Keratinocyte (primary cell): Measurements from ENCODE around the gene RAP1GAP. TPM values are rescaled to one million over a fixed set of nuclear protein-coding genes. Genes with fewer than 3 reads are reported as not detected.
A peak's percentile ranks its signal among the peaks of the same experiment; 100 is the strongest.

ENCODE experiments used
- DNase-seq: peaks from one replicate; pipeline ENCODE4 v3.0.0-alpha.2; 2011; ENCODE audit warnings: low read depth, missing footprints, low spot score
- FAIRE-seq: peaks from 2 replicates; lab custom pipeline; 2011; peaks lifted over from hg19 to GRCh38; lab: Jason Lieb, UNC
- H2AFZ ChIP-seq: 2 replicates; pipeline ENCODE4 v1.6.0; 2012; ENCODE audit warnings: low read length, control low read depth, inconsistent platforms; ENCODE audit not compliant: control insufficient read depth
- H3K27ac ChIP-seq: 2 replicates; pipeline ENCODE4 v1.5.1; 2011; ENCODE audit warnings: low read length; ENCODE audit not compliant: control insufficient read depth, insufficient read depth
- H3K27me3 ChIP-seq: 3 replicates; pipeline ENCODE4 v1.6.0; 2011; ENCODE audit warnings: low read length; ENCODE audit not compliant: control insufficient read depth, insufficient read depth; ENCODE audit errors: extremely low read depth
- H3K36me3 ChIP-seq, 2 experiments: 2 replicates in 1 of 2; 3 replicates in 1 of 2; pipeline ENCODE4 v1.5.1; 2011; ENCODE audit warnings: low read length in 2 of 2, mild to moderate bottlenecking in 1 of 2; ENCODE audit not compliant: control insufficient read depth in 2 of 2, insufficient read depth in 2 of 2; ENCODE audit errors: extremely low read depth in 1 of 2
- H3K4me1 ChIP-seq: 3 replicates; pipeline ENCODE4 v1.5.1; 2011; ENCODE audit warnings: low read length; ENCODE audit not compliant: control insufficient read depth, insufficient read depth; ENCODE audit errors: extremely low read depth
- H3K4me2 ChIP-seq: 3 replicates; pipeline ENCODE4 v1.6.0; 2011; ENCODE audit warnings: low read depth, low read length; ENCODE audit not compliant: control insufficient read depth, insufficient read depth; ENCODE audit errors: extremely low read depth
- H3K4me3 ChIP-seq, 3 experiments: fragments of 200-600 bp in 1 of 3; sonication (generic) in 1 of 3; 2 replicates in 2 of 3; 3 replicates in 1 of 3; pipeline ENCODE4 v1.5.1; 2011 to 2016; ENCODE audit warnings: low read length in 3 of 3, mild to moderate bottlenecking in 3 of 3, control low read depth in 2 of 3, inconsistent platforms in 1 of 3, low read depth in 1 of 3, mixed read lengths in 1 of 3, mixed run types in 1 of 3, moderate library complexity in 1 of 3; ENCODE audit not compliant: control insufficient read depth in 2 of 3, insufficient read depth in 2 of 3; ENCODE audit errors: extremely low read depth in 1 of 3
- H3K79me2 ChIP-seq: 2 replicates; pipeline ENCODE4 v1.6.0; 2012; ENCODE audit warnings: low read length; ENCODE audit not compliant: control insufficient read depth, insufficient read depth
- H3K9ac ChIP-seq: 3 replicates; pipeline ENCODE4 v1.6.0; 2011; ENCODE audit warnings: low read length; ENCODE audit not compliant: control insufficient read depth, insufficient read depth; ENCODE audit errors: extremely low read depth
- H3K9me1 ChIP-seq: 3 replicates; pipeline ENCODE4 v1.6.0; 2011; ENCODE audit warnings: low read length; ENCODE audit not compliant: control insufficient read depth, insufficient read depth; ENCODE audit errors: extremely low read depth
- H3K9me3 ChIP-seq: 2 replicates; pipeline ENCODE4 v1.5.1; 2012; ENCODE audit warnings: low read depth, low read length; ENCODE audit not compliant: control insufficient read depth
- H4K20me1 ChIP-seq: 3 replicates; pipeline ENCODE4 v1.6.0; 2011; ENCODE audit warnings: low read length; ENCODE audit not compliant: control insufficient read depth, insufficient read depth; ENCODE audit errors: extremely low read depth
- EZH2 ChIP-seq: IDR thresholded peaks from one replicate; pipeline ENCODE4 v1.6.1; 2012; ENCODE audit warnings: inconsistent platforms, mild to moderate bottlenecking, low read length, moderate library complexity
- dilution Hi-C: fragments of 300-500 bp; cut with MboI; formaldehyde crosslinking; loops from one replicate; pipeline ENCODE4 v1.7.0; 2020; ENCODE audit warnings: low sequenced_read_pairs; ENCODE audit not compliant: extremely low pct_ligation_motif_present
- polyA plus RNA-seq, 5 experiments: library from polyadenylated mRNA; depleted of rRNA in 3 of 5; stranded (reverse) in 3 of 5; stranded (forward) in 1 of 5; unstranded in 1 of 5; fragments of >200 nt; gene quantifications; 1 replicate in 1 of 5; 2 replicates in 3 of 5; 3 replicates in 1 of 5; pipeline versions ENCODE4 v1.2.1 to v1.2.3, GENCODE V29; 2011 to 2012; ENCODE audit warnings: missing spikeins in 2 of 5, low read depth in 1 of 5, low replicate concordance in 1 of 5
- TF ChIP-seq, protein P1 (sequence below), 3 experiments: IDR thresholded peaks in 1 of 3; conservative IDR thresholded peaks in 1 of 3; optimal IDR thresholded peaks in 1 of 3; 2 replicates in 2 of 3; 3 replicates in 1 of 3; pipeline versions ENCODE3 to v1.5.1; 2011; ENCODE audit warnings: low read length in 3 of 3, mild to moderate bottlenecking in 3 of 3, moderate library complexity in 2 of 3, control low read depth in 1 of 3, inconsistent platforms in 1 of 3; ENCODE audit not compliant: insufficient read depth in 2 of 3; ENCODE audit errors: extremely low read depth in 1 of 3

Gene RAP1GAP
- polyA plus RNA-seq, 1 donor (not counting 4 experiments of a cell fraction or from before 2014, with no cell fraction given): 1.1 TPM

DNA sequence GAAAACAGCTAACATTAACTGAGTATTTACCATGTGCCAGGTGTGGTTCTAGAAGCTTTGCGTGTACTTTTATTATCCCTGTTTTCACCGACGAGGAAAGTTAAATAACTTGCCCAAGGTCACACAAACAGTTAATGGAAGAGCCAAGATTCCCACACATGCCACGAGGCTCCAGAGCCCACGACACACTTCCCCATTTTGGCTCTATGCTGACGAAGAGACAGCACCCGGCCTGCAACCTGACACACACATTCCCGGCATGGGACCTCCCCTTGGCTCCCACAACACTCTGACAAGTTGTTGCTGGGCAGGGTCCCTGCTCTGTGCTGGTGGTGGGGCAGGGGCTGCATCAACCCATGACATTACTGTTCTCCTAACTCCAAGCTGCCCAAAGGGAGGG lies 52.8 kb downstream of the RAP1GAP start:
- H3K4me1 ChIP-seq: peaks cover 12% of the 10 kb centered on the region
- H3K36me3 ChIP-seq: no peaks in the 10 kb centered on the region
- DNase-seq (no peak), FAIRE-seq (no peak)
- no peaks in the 10 kb centered on the region for H3K9me3 ChIP-seq
- no peak overlapping the region for H3K27ac ChIP-seq
- dilution Hi-C loops: no loop called here
- H3K27me3 ChIP-seq: peaks cover 30% of the 10 kb centered on the region
- no peak overlapping the region for H3K9ac ChIP-seq
- H3K9me1 ChIP-seq: peaks cover 2% of the 10 kb centered on the region
- H3K79me2 ChIP-seq: no peaks in the 10 kb centered on the region
- H3K4me3 ChIP-seq: no peak overlapping the region
- H2AFZ ChIP-seq: no peak overlapping the region
- H3K4me2 ChIP-seq: no peak overlapping the region
- H4K20me1 ChIP-seq: no peaks in the 10 kb centered on the region
- TF ChIP-seq, protein P1, sequence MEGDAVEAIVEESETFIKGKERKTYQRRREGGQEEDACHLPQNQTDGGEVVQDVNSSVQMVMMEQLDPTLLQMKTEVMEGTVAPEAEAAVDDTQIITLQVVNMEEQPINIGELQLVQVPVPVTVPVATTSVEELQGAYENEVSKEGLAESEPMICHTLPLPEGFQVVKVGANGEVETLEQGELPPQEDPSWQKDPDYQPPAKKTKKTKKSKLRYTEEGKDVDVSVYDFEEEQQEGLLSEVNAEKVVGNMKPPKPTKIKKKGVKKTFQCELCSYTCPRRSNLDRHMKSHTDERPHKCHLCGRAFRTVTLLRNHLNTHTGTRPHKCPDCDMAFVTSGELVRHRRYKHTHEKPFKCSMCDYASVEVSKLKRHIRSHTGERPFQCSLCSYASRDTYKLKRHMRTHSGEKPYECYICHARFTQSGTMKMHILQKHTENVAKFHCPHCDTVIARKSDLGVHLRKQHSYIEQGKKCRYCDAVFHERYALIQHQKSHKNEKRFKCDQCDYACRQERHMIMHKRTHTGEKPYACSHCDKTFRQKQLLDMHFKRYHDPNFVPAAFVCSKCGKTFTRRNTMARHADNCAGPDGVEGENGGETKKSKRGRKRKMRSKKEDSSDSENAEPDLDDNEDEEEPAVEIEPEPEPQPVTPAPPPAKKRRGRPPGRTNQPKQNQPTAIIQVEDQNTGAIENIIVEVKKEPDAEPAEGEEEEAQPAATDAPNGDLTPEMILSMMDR (optimal IDR thresholded peaks at IDR 0.05 in 1 of 3, IDR thresholded peaks at IDR 0.05 in 1 of 3, conservative IDR thresholded peaks at IDR 0.05 in 1 of 3; ENCODE audit: extremely low read depth in 1 of 3, insufficient read depth in 2 of 3, low read length in 3 of 3): no peak
- TF ChIP-seq EZH2: no peak

DNA sequence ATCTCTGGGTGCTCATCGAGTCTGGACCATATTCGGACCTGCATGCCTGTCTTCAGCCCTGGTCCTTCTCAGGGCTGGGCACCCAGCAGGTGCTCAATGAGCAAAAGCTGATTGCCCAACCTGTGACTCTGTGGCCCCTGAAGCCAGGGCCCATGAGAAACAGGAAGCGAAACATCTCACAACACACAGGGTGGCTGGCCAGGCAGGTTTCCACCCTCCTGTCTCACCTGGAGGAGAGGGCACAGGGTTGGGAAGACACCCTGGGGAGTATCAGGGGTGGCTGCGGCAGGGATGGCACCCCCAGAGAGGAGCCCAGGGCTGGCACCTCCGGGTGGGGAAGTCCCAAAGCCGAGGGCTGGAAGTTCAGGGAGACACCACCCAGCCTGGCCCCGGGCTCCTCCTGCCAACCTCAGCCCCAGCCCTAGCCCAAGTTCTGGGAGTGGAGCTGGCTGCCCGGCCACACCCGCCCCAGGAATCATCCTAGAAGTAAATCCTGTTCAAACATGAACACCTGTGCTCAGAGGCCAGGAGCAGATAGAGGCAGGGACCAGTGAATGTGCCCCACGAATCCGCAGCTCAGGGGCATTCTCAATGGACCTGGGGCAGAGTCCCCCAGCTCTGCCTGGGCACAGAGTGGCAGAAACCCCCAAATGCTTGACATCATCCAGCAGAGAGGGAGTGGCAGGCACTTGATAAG lies 54.6 kb downstream of the RAP1GAP start:
- dilution Hi-C loops: no loop called here
- Histone ChIP-seq H3K4me2 (peak overlapping the region; percentile 49), H2AFZ (no peak overlapping the region), H3K9ac (no peak overlapping the region), H3K4me3 (no peak overlapping the region), H4K20me1 (no peaks in the 10 kb centered on the region), H3K36me3 (no peaks in the 10 kb centered on the region), H3K79me2 (no peaks in the 10 kb centered on the region), H3K9me1 (peaks cover 2% of the 10 kb centered on the region), H3K27me3 (peaks cover 14% of the 10 kb centered on the region), H3K9me3 (no peaks in the 10 kb centered on the region), H3K4me1 (peaks cover 12% of the 10 kb centered on the region), H3K27ac (no peak overlapping the region)
- no peak for DNase-seq
- FAIRE-seq: peak; percentile 48
- TF ChIP-seq, protein P1 (optimal IDR thresholded peaks at IDR 0.05 in 1 of 3, IDR thresholded peaks at IDR 0.05 in 1 of 3, conservative IDR thresholded peaks at IDR 0.05 in 1 of 3; ENCODE audit: extremely low read depth in 1 of 3, insufficient read depth in 2 of 3, low read length in 3 of 3): no peak
- TF ChIP-seq EZH2: no peak
